C4-2B (cell line): Measurements from ENCODE around the gene G3BP2.

Source experiments
- ZFX ChIP-seq: fragments of 450-650 bp; IDR thresholded peaks from 2 replicates; pipeline ENCODE4 v1.6.1; 2017
- TF ChIP-seq, protein P1 (sequence below): fragments of 450-650 bp; conservative IDR thresholded peaks from 2 replicates; pipeline ENCODE4 v1.5.1; 2017; ENCODE audit warnings: mild to moderate bottlenecking

DNA sequence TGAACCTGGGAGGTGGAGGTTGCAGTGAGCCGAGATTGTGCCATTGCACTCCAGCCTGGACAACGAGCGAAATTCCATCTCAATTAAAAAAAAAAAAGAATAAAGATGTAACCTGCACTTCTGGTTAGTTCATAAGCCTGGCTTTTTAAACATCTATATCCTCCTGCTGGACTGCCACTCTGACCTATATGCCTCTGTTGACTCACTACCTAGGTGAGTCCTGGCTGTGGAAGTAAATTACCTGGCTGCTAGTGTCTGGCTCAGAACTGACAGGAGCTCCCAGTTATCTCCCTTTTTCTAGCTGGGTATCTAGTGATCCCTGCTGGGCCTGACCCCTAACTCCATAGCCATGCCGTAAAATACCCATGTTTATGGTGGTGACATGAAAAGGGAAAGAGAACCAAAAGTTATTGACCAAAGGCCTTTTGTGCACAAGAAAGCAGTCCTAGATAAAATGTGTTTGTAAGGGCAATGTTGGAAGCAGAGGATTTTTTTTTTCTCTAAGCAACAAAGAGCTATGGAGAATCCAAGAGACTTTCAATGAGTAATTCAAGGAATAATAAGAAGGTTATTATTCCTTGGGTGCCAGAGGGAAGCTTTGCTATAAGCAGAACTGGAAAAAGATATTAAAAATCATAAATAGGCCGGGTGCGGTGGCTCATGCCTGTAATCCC lies 10.4 kb upstream of the G3BP2 start:
- TF ChIP-seq, protein P1, sequence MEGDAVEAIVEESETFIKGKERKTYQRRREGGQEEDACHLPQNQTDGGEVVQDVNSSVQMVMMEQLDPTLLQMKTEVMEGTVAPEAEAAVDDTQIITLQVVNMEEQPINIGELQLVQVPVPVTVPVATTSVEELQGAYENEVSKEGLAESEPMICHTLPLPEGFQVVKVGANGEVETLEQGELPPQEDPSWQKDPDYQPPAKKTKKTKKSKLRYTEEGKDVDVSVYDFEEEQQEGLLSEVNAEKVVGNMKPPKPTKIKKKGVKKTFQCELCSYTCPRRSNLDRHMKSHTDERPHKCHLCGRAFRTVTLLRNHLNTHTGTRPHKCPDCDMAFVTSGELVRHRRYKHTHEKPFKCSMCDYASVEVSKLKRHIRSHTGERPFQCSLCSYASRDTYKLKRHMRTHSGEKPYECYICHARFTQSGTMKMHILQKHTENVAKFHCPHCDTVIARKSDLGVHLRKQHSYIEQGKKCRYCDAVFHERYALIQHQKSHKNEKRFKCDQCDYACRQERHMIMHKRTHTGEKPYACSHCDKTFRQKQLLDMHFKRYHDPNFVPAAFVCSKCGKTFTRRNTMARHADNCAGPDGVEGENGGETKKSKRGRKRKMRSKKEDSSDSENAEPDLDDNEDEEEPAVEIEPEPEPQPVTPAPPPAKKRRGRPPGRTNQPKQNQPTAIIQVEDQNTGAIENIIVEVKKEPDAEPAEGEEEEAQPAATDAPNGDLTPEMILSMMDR: no peak
- no peak for TF ChIP-seq ZFX
